Measurements from ENCODE around the gene TTPAL. TPM values are rescaled to one million over a fixed set of nuclear protein-coding genes. Genes with fewer than 3 reads are reported as not detected.

The TTPAL gene
- total and polyA plus RNA-seq, 9 of the 15 experiments (the other 6 are each of a cell fraction or from before 2014, with no cell fraction given), result 1.1 to 7.0 (median 2.6) TPM

GRCh38 chr20:44501448-44501847 lies 25.8 kb downstream of the TTPAL start (continued):
- TF ChIP-seq E2F8 (IDR thresholded peaks at IDR 0.05; ENCODE audit: low read depth, partially characterized antibody) (no peak), TAF7 (tag; IDR thresholded peaks at IDR 0.05) (no peak), KLF10 (CRISPR knock-in tag; IDR thresholded peaks at IDR 0.05) (no peak), NR0B1 (IDR thresholded peaks at IDR 0.05; ENCODE audit: partially characterized antibody) (no peak), PHB2 (IDR thresholded peaks at IDR 0.05; ENCODE audit: low read depth) (no peak), IRF1 (CRISPR knock-in tag; IDR thresholded peaks at IDR 0.05; ENCODE audit: borderline replicate concordance) (no peak), KAT2B (IDR thresholded peaks at IDR 0.05; ENCODE audit: low read depth, low read length) (no peak), ELF1 (tag; IDR thresholded peaks at IDR 0.05) (no peak)
- TF ChIP-seq, protein P1, sequence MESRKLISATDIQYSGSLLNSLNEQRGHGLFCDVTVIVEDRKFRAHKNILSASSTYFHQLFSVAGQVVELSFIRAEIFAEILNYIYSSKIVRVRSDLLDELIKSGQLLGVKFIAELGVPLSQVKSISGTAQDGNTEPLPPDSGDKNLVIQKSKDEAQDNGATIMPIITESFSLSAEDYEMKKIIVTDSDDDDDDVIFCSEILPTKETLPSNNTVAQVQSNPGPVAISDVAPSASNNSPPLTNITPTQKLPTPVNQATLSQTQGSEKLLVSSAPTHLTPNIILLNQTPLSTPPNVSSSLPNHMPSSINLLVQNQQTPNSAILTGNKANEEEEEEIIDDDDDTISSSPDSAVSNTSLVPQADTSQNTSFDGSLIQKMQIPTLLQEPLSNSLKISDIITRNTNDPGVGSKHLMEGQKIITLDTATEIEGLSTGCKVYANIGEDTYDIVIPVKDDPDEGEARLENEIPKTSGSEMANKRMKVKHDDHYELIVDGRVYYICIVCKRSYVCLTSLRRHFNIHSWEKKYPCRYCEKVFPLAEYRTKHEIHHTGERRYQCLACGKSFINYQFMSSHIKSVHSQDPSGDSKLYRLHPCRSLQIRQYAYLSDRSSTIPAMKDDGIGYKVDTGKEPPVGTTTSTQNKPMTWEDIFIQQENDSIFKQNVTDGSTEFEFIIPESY (CRISPR knock-in tag; IDR thresholded peaks at IDR 0.05), result no peak
- TF ChIP-seq, protein P2, sequence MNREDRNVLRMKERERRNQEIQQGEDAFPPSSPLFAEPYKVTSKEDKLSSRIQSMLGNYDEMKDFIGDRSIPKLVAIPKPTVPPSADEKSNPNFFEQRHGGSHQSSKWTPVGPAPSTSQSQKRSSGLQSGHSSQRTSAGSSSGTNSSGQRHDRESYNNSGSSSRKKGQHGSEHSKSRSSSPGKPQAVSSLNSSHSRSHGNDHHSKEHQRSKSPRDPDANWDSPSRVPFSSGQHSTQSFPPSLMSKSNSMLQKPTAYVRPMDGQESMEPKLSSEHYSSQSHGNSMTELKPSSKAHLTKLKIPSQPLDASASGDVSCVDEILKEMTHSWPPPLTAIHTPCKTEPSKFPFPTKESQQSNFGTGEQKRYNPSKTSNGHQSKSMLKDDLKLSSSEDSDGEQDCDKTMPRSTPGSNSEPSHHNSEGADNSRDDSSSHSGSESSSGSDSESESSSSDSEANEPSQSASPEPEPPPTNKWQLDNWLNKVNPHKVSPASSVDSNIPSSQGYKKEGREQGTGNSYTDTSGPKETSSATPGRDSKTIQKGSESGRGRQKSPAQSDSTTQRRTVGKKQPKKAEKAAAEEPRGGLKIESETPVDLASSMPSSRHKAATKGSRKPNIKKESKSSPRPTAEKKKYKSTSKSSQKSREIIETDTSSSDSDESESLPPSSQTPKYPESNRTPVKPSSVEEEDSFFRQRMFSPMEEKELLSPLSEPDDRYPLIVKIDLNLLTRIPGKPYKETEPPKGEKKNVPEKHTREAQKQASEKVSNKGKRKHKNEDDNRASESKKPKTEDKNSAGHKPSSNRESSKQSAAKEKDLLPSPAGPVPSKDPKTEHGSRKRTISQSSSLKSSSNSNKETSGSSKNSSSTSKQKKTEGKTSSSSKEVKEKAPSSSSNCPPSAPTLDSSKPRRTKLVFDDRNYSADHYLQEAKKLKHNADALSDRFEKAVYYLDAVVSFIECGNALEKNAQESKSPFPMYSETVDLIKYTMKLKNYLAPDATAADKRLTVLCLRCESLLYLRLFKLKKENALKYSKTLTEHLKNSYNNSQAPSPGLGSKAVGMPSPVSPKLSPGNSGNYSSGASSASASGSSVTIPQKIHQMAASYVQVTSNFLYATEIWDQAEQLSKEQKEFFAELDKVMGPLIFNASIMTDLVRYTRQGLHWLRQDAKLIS (CRISPR knock-in tag; IDR thresholded peaks at IDR 0.05), result no peak
- TF ChIP-seq, protein P3, sequence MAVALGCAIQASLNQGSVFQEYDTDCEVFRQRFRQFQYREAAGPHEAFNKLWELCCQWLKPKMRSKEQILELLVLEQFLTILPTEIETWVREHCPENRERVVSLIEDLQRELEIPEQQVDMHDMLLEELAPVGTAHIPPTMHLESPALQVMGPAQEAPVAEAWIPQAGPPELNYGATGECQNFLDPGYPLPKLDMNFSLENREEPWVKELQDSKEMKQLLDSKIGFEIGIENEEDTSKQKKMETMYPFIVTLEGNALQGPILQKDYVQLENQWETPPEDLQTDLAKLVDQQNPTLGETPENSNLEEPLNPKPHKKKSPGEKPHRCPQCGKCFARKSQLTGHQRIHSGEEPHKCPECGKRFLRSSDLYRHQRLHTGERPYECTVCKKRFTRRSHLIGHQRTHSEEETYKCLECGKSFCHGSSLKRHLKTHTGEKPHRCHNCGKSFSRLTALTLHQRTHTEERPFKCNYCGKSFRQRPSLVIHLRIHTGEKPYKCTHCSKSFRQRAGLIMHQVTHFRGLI (CRISPR knock-in tag; IDR thresholded peaks at IDR 0.05), result no peak

Measured in K562 (cell line).